ENCODE results near the gene CORO1A. TPM values are rescaled to one million over a fixed set of nuclear protein-coding genes. Genes with fewer than 3 reads are reported as not detected.

Gene CORO1A
- polyA plus RNA-seq, 1 donor from 2014 or later = 106 TPM

GRCh38 chr16:30144917-30145316, 38.5 kb upstream of the CORO1A start:
- Histone ChIP-seq H3K9ac (ENCODE audit: low read length) (no peak overlapping the region), H3F3A (ENCODE audit: insufficient read depth, low read length, poor library complexity, severe bottlenecking) (no peaks in the 10 kb centered on the region), H3K4me3 (ENCODE audit: low read length) (no peak overlapping the region), H4K20me1 (ENCODE audit: insufficient read depth) (no peaks in the 10 kb centered on the region), H3K27ac (ENCODE audit: low read length) (no peak overlapping the region), H3K9me3 (ENCODE audit: low read length) (no peaks in the 10 kb centered on the region), H3K4me2 (ENCODE audit: low read length) (no peak overlapping the region), H3K36me3 (ENCODE audit: insufficient read depth, low read length) (no peaks in the 10 kb centered on the region), H3K79me2 (replicated peaks; ENCODE audit: insufficient read depth, low read length) (no peaks in the 10 kb centered on the region), H2AFZ (ENCODE audit: low read depth, low read length) (no peak overlapping the region), H3K9me2 (ENCODE audit: insufficient read depth, low read length) (no peaks in the 10 kb centered on the region), H3K27me3 (ENCODE audit: insufficient read depth, low read depth, low read length) (no peaks in the 10 kb centered on the region)
- TF ChIP-seq EP300 (conservative IDR thresholded peaks at IDR 0.05; ENCODE audit: poor library complexity, severe bottlenecking) (no peak), CTCF (IDR thresholded peaks at IDR 0.05; ENCODE audit: poor library complexity, severe bottlenecking) (no peak), REST (IDR thresholded peaks at IDR 0.05; ENCODE audit: borderline replicate concordance) (no peak), POLR2AphosphoS5 (IDR thresholded peaks at IDR 0.05) (no peak), RAD21 (conservative IDR thresholded peaks at IDR 0.05) (no peak), MXI1 (conservative IDR thresholded peaks at IDR 0.05; ENCODE audit: poor library complexity, severe bottlenecking) (no peak), SMC3 (conservative IDR thresholded peaks at IDR 0.05; ENCODE audit: poor library complexity) (no peak)

GRCh38 chr16:30145657-30146056, 37.7 kb upstream of the CORO1A start:
- no peak overlapping the region for H3K9ac ChIP-seq (ENCODE audit: low read length)
- H3K4me3 ChIP-seq (ENCODE audit: low read length) = no peak overlapping the region
- no peak overlapping the region for H3K27ac ChIP-seq (ENCODE audit: low read length)
- no peaks in the 10 kb centered on the region for H3F3A ChIP-seq (ENCODE audit: insufficient read depth, low read length, poor library complexity, severe bottlenecking)
- no peaks in the 10 kb centered on the region for H3K9me3 ChIP-seq (ENCODE audit: low read length)
- H3K36me3 ChIP-seq (ENCODE audit: insufficient read depth, low read length) = no peaks in the 10 kb centered on the region
- H3K27me3 ChIP-seq (ENCODE audit: insufficient read depth, low read depth, low read length) = no peaks in the 10 kb centered on the region
- no peak overlapping the region for H3K4me2 ChIP-seq (ENCODE audit: low read length)
- no peaks in the 10 kb centered on the region for H3K9me2 ChIP-seq (ENCODE audit: insufficient read depth, low read length)
- no peaks in the 10 kb centered on the region for H4K20me1 ChIP-seq (ENCODE audit: insufficient read depth)
- no peaks in the 10 kb centered on the region for H3K79me2 ChIP-seq (replicated peaks; ENCODE audit: insufficient read depth, low read length)
- no peak overlapping the region for H2AFZ ChIP-seq (ENCODE audit: low read depth, low read length)
- TF ChIP-seq TAF1 (IDR thresholded peaks at IDR 0.05; ENCODE audit: low read depth) (no peak), EP300 (conservative IDR thresholded peaks at IDR 0.05; ENCODE audit: poor library complexity, severe bottlenecking) (no peak), CTCF (IDR thresholded peaks at IDR 0.05; ENCODE audit: poor library complexity, severe bottlenecking) (no peak), RAD21 (conservative IDR thresholded peaks at IDR 0.05) (no peak), MXI1 (conservative IDR thresholded peaks at IDR 0.05; ENCODE audit: poor library complexity, severe bottlenecking) (no peak), EZH2 (IDR thresholded peaks at IDR 0.05; ENCODE audit: borderline replicate concordance, insufficient read depth, low read length, poor library complexity, severe bottlenecking) (no peak), REST (IDR thresholded peaks at IDR 0.05; ENCODE audit: borderline replicate concordance) (no peak), POLR2AphosphoS5 (IDR thresholded peaks at IDR 0.05) (no peak), SMC3 (conservative IDR thresholded peaks at IDR 0.05; ENCODE audit: poor library complexity) (no peak)
